Measurements from ENCODE around the gene NPLOC4.
A peak's percentile ranks its signal among the peaks of the same experiment; 100 is the strongest.
"Not testable (repeated sequence)": the region's sequence is repeated elsewhere in the genome, so short reads cannot be mapped to it uniquely, and the experiment has no call there.

The NPLOC4 gene

DNA sequence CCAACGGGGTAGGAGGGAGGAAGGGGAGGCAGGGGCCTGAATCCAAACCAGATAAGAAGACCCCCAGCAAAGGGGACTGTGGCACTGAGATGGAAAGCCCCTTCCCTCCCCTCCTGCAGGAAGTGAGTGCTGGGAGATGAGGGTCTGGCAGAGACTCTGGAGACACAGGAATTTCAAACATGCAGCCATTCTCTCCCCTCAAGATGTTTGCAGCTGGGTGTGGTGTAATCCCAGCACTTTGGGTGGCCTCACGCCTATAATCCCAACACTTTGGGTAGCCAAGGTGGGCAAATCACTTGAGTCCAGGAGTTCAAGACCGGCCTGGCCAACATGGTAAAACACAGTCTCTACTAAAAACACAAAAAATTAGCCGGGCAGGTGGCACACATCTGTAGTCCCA is 50.8 kb downstream of the NPLOC4 start:
- TF ChIP-seq, protein P1, sequence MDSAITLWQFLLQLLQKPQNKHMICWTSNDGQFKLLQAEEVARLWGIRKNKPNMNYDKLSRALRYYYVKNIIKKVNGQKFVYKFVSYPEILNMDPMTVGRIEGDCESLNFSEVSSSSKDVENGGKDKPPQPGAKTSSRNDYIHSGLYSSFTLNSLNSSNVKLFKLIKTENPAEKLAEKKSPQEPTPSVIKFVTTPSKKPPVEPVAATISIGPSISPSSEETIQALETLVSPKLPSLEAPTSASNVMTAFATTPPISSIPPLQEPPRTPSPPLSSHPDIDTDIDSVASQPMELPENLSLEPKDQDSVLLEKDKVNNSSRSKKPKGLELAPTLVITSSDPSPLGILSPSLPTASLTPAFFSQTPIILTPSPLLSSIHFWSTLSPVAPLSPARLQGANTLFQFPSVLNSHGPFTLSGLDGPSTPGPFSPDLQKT (IDR thresholded peaks at IDR 0.05; ENCODE audit: borderline replicate concordance, low read depth, low read length), result no peak
- TF ChIP-seq, protein P2, sequence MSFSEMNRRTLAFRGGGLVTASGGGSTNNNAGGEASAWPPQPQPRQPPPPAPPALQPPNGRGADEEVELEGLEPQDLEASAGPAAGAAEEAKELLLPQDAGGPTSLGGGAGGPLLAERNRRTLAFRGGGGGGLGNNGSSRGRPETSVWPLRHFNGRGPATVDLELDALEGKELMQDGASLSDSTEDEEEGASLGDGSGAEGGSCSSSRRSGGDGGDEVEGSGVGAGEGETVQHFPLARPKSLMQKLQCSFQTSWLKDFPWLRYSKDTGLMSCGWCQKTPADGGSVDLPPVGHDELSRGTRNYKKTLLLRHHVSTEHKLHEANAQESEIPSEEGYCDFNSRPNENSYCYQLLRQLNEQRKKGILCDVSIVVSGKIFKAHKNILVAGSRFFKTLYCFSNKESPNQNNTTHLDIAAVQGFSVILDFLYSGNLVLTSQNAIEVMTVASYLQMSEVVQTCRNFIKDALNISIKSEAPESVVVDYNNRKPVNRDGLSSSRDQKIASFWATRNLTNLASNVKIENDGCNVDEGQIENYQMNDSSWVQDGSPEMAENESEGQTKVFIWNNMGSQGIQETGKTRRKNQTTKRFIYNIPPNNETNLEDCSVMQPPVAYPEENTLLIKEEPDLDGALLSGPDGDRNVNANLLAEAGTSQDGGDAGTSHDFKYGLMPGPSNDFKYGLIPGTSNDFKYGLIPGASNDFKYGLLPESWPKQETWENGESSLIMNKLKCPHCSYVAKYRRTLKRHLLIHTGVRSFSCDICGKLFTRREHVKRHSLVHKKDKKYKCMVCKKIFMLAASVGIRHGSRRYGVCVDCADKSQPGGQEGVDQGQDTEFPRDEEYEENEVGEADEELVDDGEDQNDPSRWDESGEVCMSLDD (tag by site-specific recombination; IDR thresholded peaks at IDR 0.05), result no peak
- TF ChIP-seq ZNF623 (tag by site-specific recombination; IDR thresholded peaks at IDR 0.05) (no peak), ZNF2 (tag by site-specific recombination; IDR thresholded peaks at IDR 0.05) (no peak), ZNF792 (tag by site-specific recombination; IDR thresholded peaks at IDR 0.05) (no peak), RBAK (tag by site-specific recombination; IDR thresholded peaks at IDR 0.05) (no peak)
- H3K4me3 ChIP-seq (ENCODE audit: low read depth, low read length), result no peak overlapping the region
- peaks cover 58 to 94% of the 10 kb centered on the region in 2 experiments for H3K36me3 ChIP-seq (ENCODE audit: control insufficient read depth in 2 of 2, insufficient read depth in 1 of 2, low read length in 2 of 2)
- peaks cover 16% of the 10 kb centered on the region for H3K4me1 ChIP-seq (ENCODE audit: control insufficient read depth, insufficient read depth, low read length)
- ChIA-PET CTCF (interaction anchor here (0.9 to 2.1 kb wide), 2 partner anchors 15 to 333 kb away, joined by 3 to 16 read pairs; no protein-coding TSS in a partner anchor), POLR2A (interaction anchor here (0.6 to 1.5 kb wide), 3 partner anchors 30 to 93 kb away, joined by 3 to 4 read pairs (median 3); no protein-coding TSS in a partner anchor)
- H3K9me3 ChIP-seq (ENCODE audit: control insufficient read depth, insufficient read depth, low read depth, low read length), result no peaks in the 10 kb centered on the region
- H3K27ac ChIP-seq (ENCODE audit: extremely low read depth, low read depth, low read length), result no peak overlapping the region

DNA sequence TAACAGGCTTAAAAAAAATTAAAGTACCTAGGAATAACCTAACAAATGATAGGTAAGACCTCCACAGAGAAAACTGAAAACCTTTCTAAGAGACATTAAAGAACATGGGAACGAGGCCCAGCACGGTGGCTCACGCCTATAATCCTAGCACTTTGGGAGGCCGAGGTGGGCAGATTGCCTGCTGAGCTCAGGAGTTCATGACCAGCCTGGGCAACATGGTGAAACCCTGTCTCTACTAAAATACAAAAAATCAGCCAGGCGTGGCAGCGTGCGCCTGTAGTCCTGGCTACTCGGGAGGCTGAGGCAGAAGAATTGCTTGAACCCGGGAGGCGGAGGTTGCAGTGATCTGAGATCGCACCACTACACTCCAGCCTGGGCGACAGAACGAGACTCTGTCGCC is 52.1 kb downstream of the NPLOC4 start:
- not testable (repeated sequence) for H3K9me3 ChIP-seq (ENCODE audit: control insufficient read depth, insufficient read depth, low read depth, low read length); H3K4me3 ChIP-seq (ENCODE audit: low read depth, low read length)
- CTCF ChIA-PET, result interaction anchor here (0.8 to 1.3 kb wide), 3 partner anchors 16 to 46 kb away, joined by 3 to 7 read pairs (median 5); partner anchors contain the start of gene FAAP100
- Histone ChIP-seq H3K36me3 (ENCODE audit: control insufficient read depth in 2 of 2, insufficient read depth in 1 of 2, low read length in 2 of 2) (peaks cover 46 to 93% of the 10 kb centered on the region in 2 experiments), H3K4me1 (ENCODE audit: control insufficient read depth, insufficient read depth, low read length) (peaks cover 16% of the 10 kb centered on the region), H3K27ac (ENCODE audit: extremely low read depth, low read depth, low read length) (peak overlapping the region; percentile 72; the same call in 1 of the 2 replicates)
- POLR2A ChIA-PET, result interaction anchor here (1.8 kb wide), 1 partner anchor 18 kb away, joined by 11 read pairs; no protein-coding TSS in a partner anchor
- TF ChIP-seq, protein P3, sequence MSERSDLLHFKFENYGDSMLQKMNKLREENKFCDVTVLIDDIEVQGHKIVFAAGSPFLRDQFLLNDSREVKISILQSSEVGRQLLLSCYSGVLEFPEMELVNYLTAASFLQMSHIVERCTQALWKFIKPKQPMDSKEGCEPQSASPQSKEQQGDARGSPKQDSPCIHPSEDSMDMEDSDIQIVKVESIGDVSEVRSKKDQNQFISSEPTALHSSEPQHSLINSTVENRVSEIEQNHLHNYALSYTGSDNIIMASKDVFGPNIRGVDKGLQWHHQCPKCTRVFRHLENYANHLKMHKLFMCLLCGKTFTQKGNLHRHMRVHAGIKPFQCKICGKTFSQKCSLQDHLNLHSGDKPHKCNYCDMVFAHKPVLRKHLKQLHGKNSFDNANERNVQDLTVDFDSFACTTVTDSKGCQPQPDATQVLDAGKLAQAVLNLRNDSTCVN (tag by site-specific recombination; optimal IDR thresholded peaks at IDR 0.05), result peak; percentile 7
- TF ChIP-seq GLIS1 (tag by site-specific recombination; IDR thresholded peaks at IDR 0.05), result peak; percentile 49; the same call in 1 of the 2 replicates

DNA sequence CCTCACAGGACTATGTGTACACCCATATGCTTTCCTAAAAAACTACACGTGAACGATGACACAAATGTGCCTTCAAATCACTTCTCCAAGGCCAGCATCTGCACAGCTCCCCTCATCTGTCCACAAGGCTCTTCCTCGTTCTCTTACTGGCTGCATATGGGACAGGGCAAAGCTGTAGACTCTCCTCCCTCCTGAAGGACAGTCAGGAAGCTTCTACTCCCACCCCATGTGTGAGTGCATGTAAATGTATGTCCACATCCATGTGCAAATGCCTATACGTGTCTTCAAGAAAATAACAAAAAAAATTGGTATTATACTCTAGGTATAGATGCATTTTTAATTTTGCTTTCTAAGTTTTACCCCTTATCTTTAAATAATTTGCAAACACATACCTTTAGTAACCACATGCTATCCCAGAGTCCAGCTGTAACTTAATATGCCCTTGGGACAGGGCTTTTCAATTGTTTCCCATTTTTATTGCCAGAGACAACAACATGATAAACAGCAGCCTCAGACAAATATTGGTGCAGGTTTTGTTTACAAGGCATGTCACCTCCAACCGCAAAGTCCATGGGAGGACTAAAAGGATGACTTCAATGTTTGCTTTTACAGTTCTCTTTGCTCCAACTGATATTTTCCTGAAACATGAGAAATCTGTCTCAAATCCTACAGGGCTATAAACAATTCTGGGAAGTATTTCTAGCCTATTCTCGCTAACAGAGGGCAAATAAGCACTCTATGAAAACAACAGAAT is 53.1 kb downstream of the NPLOC4 start:
- CTCF ChIA-PET, result interaction anchor here (0.6 to 2.0 kb wide), 6 partner anchors 18 to 628 kb away, joined by 3 to 14 read pairs (median 4); partner anchors contain the start of gene FAAP100
- POLR2A ChIA-PET, result interaction anchor here (1.0 to 2.1 kb wide), 5 partner anchors 14 to 75 kb away, joined by 4 to 11 read pairs (median 5); no protein-coding TSS in a partner anchor
- H3K36me3 ChIP-seq (ENCODE audit: control insufficient read depth in 2 of 2, insufficient read depth in 1 of 2, low read length in 2 of 2), result peaks cover 48 to 93% of the 10 kb centered on the region in 2 experiments
- TF ChIP-seq WT1 (tag by site-specific recombination; IDR thresholded peaks at IDR 0.05) (peak; percentile 99), GLI2 (tag by site-specific recombination; IDR thresholded peaks at IDR 0.05; ENCODE audit: borderline replicate concordance, low read depth) (peak; percentile 97), ZNF791 (tag by site-specific recombination; IDR thresholded peaks at IDR 0.05) (no peak), ZNF394 (tag by site-specific recombination; IDR thresholded peaks at IDR 0.05; ENCODE audit: borderline replicate concordance) (peak; percentile 76), SP3 (tag by site-specific recombination; IDR thresholded peaks at IDR 0.05) (peak; percentile 46), ZFP69B (tag by site-specific recombination; IDR thresholded peaks at IDR 0.05) (peak; percentile 69; the same call in 1 of the 2 replicates), ZBTB1 (tag by site-specific recombination; IDR thresholded peaks at IDR 0.05) (peak; percentile 69), BCL11A (tag by site-specific recombination; IDR thresholded peaks at IDR 0.05; ENCODE audit: low read depth) (peak; percentile 86; the same call in 1 of the 2 replicates), ZBTB21 (tag by site-specific recombination; IDR thresholded peaks at IDR 0.05) (peak; percentile 78), RBAK (tag by site-specific recombination; IDR thresholded peaks at IDR 0.05) (no peak), OSR2 (tag by site-specific recombination; IDR thresholded peaks at IDR 0.05) (peak; percentile 97), ZXDB (tag by site-specific recombination; IDR thresholded peaks at IDR 0.05) (peak; percentile 96), SP2 (tag by site-specific recombination; IDR thresholded peaks at IDR 0.05) (no peak; the same call in 1 of the 2 replicates), ZNF366 (tag by site-specific recombination; conservative IDR thresholded peaks at IDR 0.05) (peak; percentile 94), ZNF610 (tag by site-specific recombination; IDR thresholded peaks at IDR 0.05; ENCODE audit: borderline replicate concordance) (0 out of 2 replicates have a peak, but pooled peaks have one; percentile 61)
- TF ChIP-seq, protein P4, sequence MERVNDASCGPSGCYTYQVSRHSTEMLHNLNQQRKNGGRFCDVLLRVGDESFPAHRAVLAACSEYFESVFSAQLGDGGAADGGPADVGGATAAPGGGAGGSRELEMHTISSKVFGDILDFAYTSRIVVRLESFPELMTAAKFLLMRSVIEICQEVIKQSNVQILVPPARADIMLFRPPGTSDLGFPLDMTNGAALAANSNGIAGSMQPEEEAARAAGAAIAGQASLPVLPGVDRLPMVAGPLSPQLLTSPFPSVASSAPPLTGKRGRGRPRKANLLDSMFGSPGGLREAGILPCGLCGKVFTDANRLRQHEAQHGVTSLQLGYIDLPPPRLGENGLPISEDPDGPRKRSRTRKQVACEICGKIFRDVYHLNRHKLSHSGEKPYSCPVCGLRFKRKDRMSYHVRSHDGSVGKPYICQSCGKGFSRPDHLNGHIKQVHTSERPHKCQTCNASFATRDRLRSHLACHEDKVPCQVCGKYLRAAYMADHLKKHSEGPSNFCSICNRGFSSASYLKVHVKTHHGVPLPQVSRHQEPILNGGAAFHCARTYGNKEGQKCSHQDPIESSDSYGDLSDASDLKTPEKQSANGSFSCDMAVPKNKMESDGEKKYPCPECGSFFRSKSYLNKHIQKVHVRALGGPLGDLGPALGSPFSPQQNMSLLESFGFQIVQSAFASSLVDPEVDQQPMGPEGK (tag by site-specific recombination; IDR thresholded peaks at IDR 0.05), result peak; percentile 77

More for the DNA sequence above, 53.1 kb downstream of the NPLOC4 start:
- H3K4me1 ChIP-seq (ENCODE audit: control insufficient read depth, insufficient read depth, low read length), result peaks cover 16% of the 10 kb centered on the region
- no peaks in the 10 kb centered on the region for H3K9me3 ChIP-seq (ENCODE audit: control insufficient read depth, insufficient read depth, low read depth, low read length)
- H3K4me3 ChIP-seq (ENCODE audit: low read depth, low read length), result no peak overlapping the region
- peak overlapping the region; percentile 72 for H3K27ac ChIP-seq (ENCODE audit: extremely low read depth, low read depth, low read length)

Data from HEK293 (cell line).